HCT116 (cell line): ENCODE results near the gene CISD2. TPM values are rescaled to one million over a fixed set of nuclear protein-coding genes. Genes with fewer than 3 reads are reported as not detected.

Experiments used
- ATAC-seq: fragments of 200-7000 bp; cut with Tn5 transposase; 2 replicates; pipeline ENCODE4 v1.9.1; 2020; ENCODE audit warnings: mild to moderate bottlenecking, moderate library complexity
- BruUV-seq: library from RNA; stranded (reverse); fragments of 400-500 nt; replicated peaks from 2 replicates; lab custom pipeline; 2021; lab: Mats Ljungman, UMichigan
- CTCF ChIA-PET: fragments of 300-600 bp; sonication (Branson Sonifier 250); formaldehyde crosslinking; loops from one replicate; lab custom pipeline; 2021; ENCODE audit warnings: antibody characterized with exemption; lab: Charles Lee
- POLR2A ChIA-PET: fragments of 300-600, 350-600 bp; sonication (Branson Sonifier 250); formaldehyde crosslinking; loops from one replicate; lab custom pipeline; 2021; ENCODE audit warnings: antibody characterized with exemption; lab: Charles Lee
- RAD21 ChIA-PET, 2 experiments: fragments of 300-600 bp; sonication (Branson Sonifier 250); formaldehyde crosslinking; loops; one replicate each; lab custom pipeline; 2023; ENCODE audit warnings: low total read pairs in 2 of 2; ENCODE audit not compliant: uncharacterized antibody in 2 of 2, unreplicated experiment in 2 of 2, low non-redundant PET in 1 of 2; lab: Charles Lee
- DNase-seq: peaks from one replicate; pipeline ENCODE4 v3.0.0-alpha.2; 2010; ENCODE audit warnings: low read depth, low spot score
- H2AFZ ChIP-seq: fragments of 200-600 bp; shearing (Covaris generic), sonication (generic); 2 replicates; pipeline ENCODE4 v1.6.1; 2017; ENCODE audit warnings: low read depth, mixed run types, mixed read lengths, antibody characterized with exemption, low read length; ENCODE audit not compliant: poor library complexity, severe bottlenecking
- H3K27ac ChIP-seq: 2 replicates; pipeline ENCODE4 v1.5.1; 2012; ENCODE audit warnings: low read depth, low read length
- H3K27me3 ChIP-seq: fragments of 200-600 bp; sonication (generic); 2 replicates; pipeline ENCODE4 v1.6.1; 2016; ENCODE audit warnings: mixed run types, low read length, mixed read lengths; ENCODE audit not compliant: insufficient read depth
- H3K36me3 ChIP-seq, 2 experiments: fragments of 200-500 bp in 1 of 2; fragments of 200-600 bp in 1 of 2; sonication (Bioruptor generic) in 1 of 2; sonication (generic) in 1 of 2; 2 replicates each; pipeline versions ENCODE4 v1.5.1 to v1.6.1; 2014 to 2016; ENCODE audit warnings: low read length in 2 of 2, inconsistent platforms in 1 of 2, mixed read lengths in 1 of 2, mixed run types in 1 of 2; ENCODE audit not compliant: insufficient read depth in 2 of 2, control insufficient read depth in 1 of 2
- H3K4me1 ChIP-seq, 2 experiments: fragments of 200-600 bp in 1 of 2; sonication (generic) in 1 of 2; 2 replicates each; pipeline versions ENCODE4 v1.5.1 to v1.6.1; 2012 to 2017; ENCODE audit warnings: low read length in 2 of 2, inconsistent platforms in 1 of 2, mild to moderate bottlenecking in 1 of 2, mixed read lengths in 1 of 2, mixed run types in 1 of 2, moderate library complexity in 1 of 2; ENCODE audit not compliant: insufficient read depth in 2 of 2, control insufficient read depth in 1 of 2
- H3K4me2 ChIP-seq: fragments of 200-600 bp; sonication (generic); 2 replicates; pipeline ENCODE4 v1.6.1; 2017; ENCODE audit warnings: mixed run types, low read length, mixed read lengths
- H3K4me3 ChIP-seq, 2 experiments: fragments of 200-600 bp in 1 of 2; sonication (generic) in 1 of 2; replicated peaks in 1 of 2; 2 replicates each; pipeline ENCODE4 v1.5.1; 2011 to 2016; ENCODE audit warnings: low read length in 2 of 2, control low read depth in 1 of 2, low read depth in 1 of 2, mild to moderate bottlenecking in 1 of 2, mixed read lengths in 1 of 2, mixed run types in 1 of 2
- H3K79me2 ChIP-seq: fragments of 200-600 bp; sonication (generic); 2 replicates; pipeline ENCODE4 v1.6.1; 2017; ENCODE audit warnings: mild to moderate bottlenecking, mixed run types, low read length, moderate library complexity, mixed read lengths; ENCODE audit not compliant: insufficient read depth
- H3K9ac ChIP-seq: fragments of 200-600 bp; sonication (generic); 2 replicates; pipeline ENCODE4 v1.6.1; 2016; ENCODE audit warnings: low read length, mixed read lengths
- H3K9me2 ChIP-seq: fragments of 200-600 bp; sonication (generic), shearing (Covaris generic); 2 replicates; pipeline ENCODE4 v1.6.1; 2017; ENCODE audit warnings: mixed run types, mild to moderate bottlenecking, moderate library complexity; ENCODE audit not compliant: insufficient read depth
- H3K9me3 ChIP-seq, 2 experiments: fragments of 200-500 bp in 1 of 2; fragments of 200-600 bp in 1 of 2; sonication (Bioruptor generic) in 1 of 2; sonication (generic) in 1 of 2; 2 replicates each; pipeline ENCODE4 v1.6.1; 2014 to 2017; ENCODE audit warnings: low read length in 2 of 2, mixed read lengths in 2 of 2, inconsistent platforms in 1 of 2, low read depth in 1 of 2, mild to moderate bottlenecking in 1 of 2, mixed run types in 1 of 2, moderate library complexity in 1 of 2; ENCODE audit not compliant: control insufficient read depth in 1 of 2, insufficient read depth in 1 of 2
- H4K20me1 ChIP-seq: fragments of 200-600 bp; sonication (generic), shearing (Covaris generic); 2 replicates; pipeline ENCODE4 v1.6.1; 2017; ENCODE audit warnings: mixed run types, mild to moderate bottlenecking, moderate library complexity; ENCODE audit not compliant: insufficient read depth
- ELF1 ChIP-seq: IDR thresholded peaks from 2 replicates; pipeline ENCODE4 v1.6.1; 2012; ENCODE audit warnings: low read depth, borderline replicate concordance
- EZH2 ChIP-seq: fragments of 200-600 bp; sonication (generic); IDR thresholded peaks from 2 replicates; pipeline ENCODE4 v1.6.1; 2017; ENCODE audit warnings: antibody characterized with exemption, mixed run types
- FOSL1 ChIP-seq: IDR thresholded peaks from 2 replicates; pipeline ENCODE4 v1.6.1; 2012; ENCODE audit warnings: low read depth
- JUND ChIP-seq: IDR thresholded peaks from 2 replicates; pipeline ENCODE4 v1.6.1; 2012
- RAD21 ChIP-seq: IDR thresholded peaks from 2 replicates; pipeline ENCODE4 v1.6.1; 2012; ENCODE audit warnings: low read depth, mild to moderate bottlenecking
- SIN3A ChIP-seq: IDR thresholded peaks from 2 replicates; pipeline ENCODE4 v1.6.1; 2012; ENCODE audit warnings: low read depth
- YY1 ChIP-seq: IDR thresholded peaks from 2 replicates; pipeline ENCODE4 v1.6.1; 2011; ENCODE audit warnings: low read length, low read depth, moderate library complexity, mild to moderate bottlenecking; ENCODE audit not compliant: insufficient replicate concordance; ENCODE audit errors: extremely low read depth
- ZBTB33 ChIP-seq: IDR thresholded peaks from 2 replicates; pipeline ENCODE4 v1.6.1; 2011; ENCODE audit warnings: mild to moderate bottlenecking, low read length, moderate library complexity; ENCODE audit not compliant: insufficient replicate concordance; ENCODE audit errors: extremely low read depth
- intact Hi-C: fragments of 100-400 bp; cut with micrococcal nuclease; formaldehyde crosslinking; loops from 2 replicates; pipeline ENCODE4 v1.10.0; 2022
- total RNA-seq: library from RNA; stranded (reverse); gene quantifications from one replicate; pipeline ENCODE4 v1.2.1, GENCODE V29; 2021; ENCODE audit not compliant: unreplicated experiment

Gene CISD2
- total RNA-seq, 1 experiment from 2014 or later: 38.9 TPM

DNA sequence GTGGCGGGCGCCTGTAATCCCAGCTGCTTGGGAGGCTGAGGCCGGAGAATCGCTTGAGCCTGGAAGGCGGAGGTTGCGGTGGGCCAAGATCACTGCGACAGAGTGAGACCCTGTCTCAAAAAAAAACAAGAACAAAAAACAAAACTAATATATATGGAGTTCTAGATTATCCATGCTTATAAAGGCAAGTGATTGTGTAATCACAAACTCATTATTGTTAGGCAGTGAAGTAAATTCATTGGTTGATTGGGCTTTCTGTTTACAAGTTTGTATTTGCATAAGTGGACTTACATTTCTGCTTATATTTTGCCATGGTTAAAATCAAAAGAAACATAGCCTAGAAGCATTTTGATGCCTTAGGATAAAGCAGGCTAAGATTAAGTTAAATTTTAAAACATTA, 39.0 kb upstream of the CISD2 start (continued):
- TF ChIP-seq ZBTB33: no peak
- TF ChIP-seq, all 23 proteins: peak for 0

- DNase-seq (no peak), ATAC-seq (no peak)
- intact Hi-C loops: no loop called here
- ChIA-PET POLR2A (no interaction called here), RAD21 (no interaction called here), CTCF (no interaction called here)
- no peaks in the 10 kb centered on the region for H3K27me3 ChIP-seq
- H3K36me3 ChIP-seq: no peaks in the 10 kb centered on the region
- peaks cover 55% of the 10 kb centered on the region for H3K79me2 ChIP-seq
- no peak overlapping the region for H3K4me3 ChIP-seq
- no TSS peak for BruUV-seq
- no peak overlapping the region for H3K27ac ChIP-seq
- H2AFZ ChIP-seq: no peak overlapping the region
- no peaks in the 10 kb centered on the region for H4K20me1 ChIP-seq
- H3K9me2 ChIP-seq: no peaks in the 10 kb centered on the region
- no peak overlapping the region for H3K9ac ChIP-seq
- H3K4me2 ChIP-seq: no peak overlapping the region
- TF ChIP-seq ELF1 (no peak), JUND (no peak), SIN3A (no peak), FOSL1 (no peak)
- H3K9me3 ChIP-seq: no peaks in the 10 kb centered on the region
- peaks cover 4 to 13% of the 10 kb centered on the region in 2 experiments; a peak in 3 of 4 replicates for H3K4me1 ChIP-seq
Measured at GRCh38 chr4:102832105-102832504, 36.7 kb upstream of the CISD2 start.

DNA sequence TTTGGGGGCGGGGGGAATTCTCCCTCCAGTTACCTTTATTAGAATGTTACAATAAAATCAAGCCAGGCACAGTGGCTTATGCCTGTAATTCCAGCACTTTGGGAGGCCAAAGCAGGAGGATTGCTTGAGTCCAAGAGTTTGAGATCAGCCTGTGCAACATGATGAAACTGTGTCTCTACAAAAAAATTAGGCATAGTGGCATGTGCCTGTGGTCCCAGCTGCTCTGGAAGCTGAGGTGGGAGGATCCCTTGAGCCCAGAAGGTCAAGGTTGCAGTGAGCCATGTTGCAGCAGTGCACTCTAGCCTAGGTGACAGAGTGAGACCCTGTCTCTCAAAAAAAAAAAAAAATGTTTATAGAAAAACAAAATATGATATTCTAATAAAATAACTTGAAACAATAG, 36.1 kb upstream of the CISD2 start:
- H2AFZ ChIP-seq: no peak overlapping the region
- POLR2A ChIA-PET: no interaction called here

More for the DNA sequence above, 36.1 kb upstream of the CISD2 start:
- no peak for DNase-seq
- CTCF ChIA-PET: no interaction called here
- Histone ChIP-seq H3K4me1 (peaks cover 4 to 13% of the 10 kb centered on the region in 2 experiments; a peak in 3 of 4 replicates), H3K79me2 (peaks cover 54% of the 10 kb centered on the region), H3K27me3 (no peaks in the 10 kb centered on the region), H3K4me2 (no peak overlapping the region), H3K27ac (no peak overlapping the region), H3K4me3 (no peak overlapping the region), H3K9ac (no peak overlapping the region), H3K9me3 (no peaks in the 10 kb centered on the region), H4K20me1 (no peaks in the 10 kb centered on the region), H3K36me3 (no peaks in the 10 kb centered on the region), H3K9me2 (no peaks in the 10 kb centered on the region)
- TF ChIP-seq EZH2 (no peak), FOSL1 (no peak), RAD21 (no peak), YY1 (no peak), JUND (no peak)
- BruUV-seq: no TSS peak
- RAD21 ChIA-PET: interaction anchor here in 1 of 2 experiments (0.5 kb wide), 1 partner anchor 111 kb away, joined by 4 read pairs; no protein-coding TSS in a partner anchor
- intact Hi-C loops: no loop called here
- no peak for ATAC-seq
